K562 (cell line): ENCODE measurements around the gene SLC6A8. TPM values are rescaled to one million over a fixed set of nuclear protein-coding genes. Genes with fewer than 3 reads are reported as not detected.

ENCODE experiments used
- ARHGAP35 ChIP-seq: fragments of 450-650 bp; IDR thresholded peaks from 2 replicates; pipeline ENCODE4 v1.6.1; 2018; ENCODE audit not compliant: partially characterized antibody
- BRCA1 ChIP-seq, 2 experiments: fragments of 450-650 bp in 1 of 2; sonication (generic) in 1 of 2; formaldehyde crosslinking in 1 of 2; IDR thresholded peaks; 2 replicates each; pipeline versions ENCODE4 v1.5.0 to v1.6.1; 2017 to 2020; ENCODE audit warnings: mild to moderate bottlenecking in 1 of 2, missing genetic modification reagents in 1 of 2
- BRD9 ChIP-seq: fragments of 450-650 bp; IDR thresholded peaks from 2 replicates; pipeline ENCODE4 v1.6.1; 2018; ENCODE audit warnings: low read depth; ENCODE audit not compliant: partially characterized antibody
- DIDO1 ChIP-seq: fragments of 450-650 bp; IDR thresholded peaks from 2 replicates; pipeline ENCODE4 v1.6.1; 2016; ENCODE audit warnings: low read depth, missing biosample characterization, missing genetic modification characterization
- ESRRA ChIP-seq: fragments of 450-650 bp; IDR thresholded peaks from 2 replicates; pipeline ENCODE4 v1.6.1; 2014; ENCODE audit warnings: low read depth, mild to moderate bottlenecking, moderate library complexity, borderline replicate concordance
- FOXP1 ChIP-seq: sonication (generic); formaldehyde crosslinking; IDR thresholded peaks from 2 replicates; pipeline ENCODE4 v1.8.0; 2022; ENCODE audit warnings: mild to moderate bottlenecking, missing genetic modification reagents
- GABPB2 ChIP-seq: fragments of 250-450 bp; sonication (Bioruptor Pico); conservative IDR thresholded peaks from 2 replicates; pipeline ENCODE4 v1.5.1; 2021; ENCODE audit warnings: mild to moderate bottlenecking
- KDM2B ChIP-seq: fragments of 250-450 bp; sonication (Bioruptor Pico); IDR thresholded peaks from 2 replicates; pipeline ENCODE4 v1.8.0; 2021; ENCODE audit warnings: mild to moderate bottlenecking, moderate library complexity
- KLF16 ChIP-seq: IDR thresholded peaks from 2 replicates; pipeline ENCODE4 v1.6.1; 2016; ENCODE audit warnings: antibody characterized with exemption
- MAFF ChIP-seq: IDR thresholded peaks from 2 replicates; pipeline ENCODE4 v1.6.1; 2012; ENCODE audit warnings: low read length, improper control_type of control experiment
- MYC ChIP-seq, 2 experiments: fragments of 250-450 bp in 1 of 2; sonication (Bioruptor Pico) in 1 of 2; IDR thresholded peaks; 2 replicates each; pipeline versions ENCODE4 v1.5.1 to v1.6.1; 2012 to 2021; ENCODE audit warnings: low read depth in 2 of 2, borderline replicate concordance in 1 of 2, improper control_type of control experiment in 1 of 2, low read length in 1 of 2, mild to moderate bottlenecking in 1 of 2, moderate library complexity in 1 of 2
- NRF1 ChIP-seq, 2 experiments: fragments of 450-650 bp; IDR thresholded peaks in 1 of 2; conservative IDR thresholded peaks in 1 of 2; 2 replicates each; pipeline ENCODE4 v1.6.1; 2014; ENCODE audit warnings: mild to moderate bottlenecking in 2 of 2
- RBM34 ChIP-seq: fragments of 200-400 bp; formaldehyde crosslinking; IDR thresholded peaks from 2 replicates; pipeline ENCODE4 v1.6.1; 2018; ENCODE audit warnings: low read length, borderline replicate concordance; ENCODE audit not compliant: insufficient read depth
- SNRNP70 ChIP-seq: fragments of 200-400 bp; formaldehyde crosslinking; optimal IDR thresholded peaks from 2 replicates; pipeline ENCODE3; 2017; ENCODE audit warnings: low read depth, low read length
- SRSF7 ChIP-seq: fragments of 200-400 bp; formaldehyde crosslinking; optimal IDR thresholded peaks from 2 replicates; pipeline ENCODE3; 2017; ENCODE audit warnings: mild to moderate bottlenecking, low read depth, low read length
- XRCC5 ChIP-seq: fragments of 200-400 bp; formaldehyde crosslinking; IDR thresholded peaks from 2 replicates; pipeline ENCODE4 v1.6.1; 2017; ENCODE audit warnings: low read depth, mild to moderate bottlenecking, low read length
- ZNF23 ChIP-seq: fragments of 250-450 bp; sonication (Bioruptor Pico); IDR thresholded peaks from 2 replicates; pipeline ENCODE4 v1.4.0; 2020; ENCODE audit warnings: mild to moderate bottlenecking
- ZNF41 ChIP-seq: fragments of 250-450 bp; sonication (Bioruptor Pico); conservative IDR thresholded peaks from 2 replicates; pipeline ENCODE4 v1.4.0; 2020; ENCODE audit warnings: mild to moderate bottlenecking
- ZNF76 ChIP-seq: fragments of 250-450 bp; sonication (Bioruptor Pico); IDR thresholded peaks from 2 replicates; pipeline ENCODE4 v1.4.0; 2020; ENCODE audit warnings: mild to moderate bottlenecking, moderate library complexity, borderline replicate concordance
- ZNF830 ChIP-seq: fragments of 250-450 bp; sonication (Bioruptor Pico); IDR thresholded peaks from 2 replicates; pipeline ENCODE4 v1.5.0; 2021; ENCODE audit warnings: mild to moderate bottlenecking
- polyA plus RNA-seq, 8 experiments: library from polyadenylated mRNA; depleted of rRNA in 4 of 8; stranded (reverse) in 5 of 8; unstranded in 3 of 8; fragments of >200 nt; fragmentation: Nextera tagmentation in 2 of 8; fragmentation: Illumina TruSeq in 1 of 8; extraction: Ambion mirVana in 2 of 8; extraction: Trizol in 1 of 8; gene quantifications; 2 replicates each; pipeline versions ENCODE4 v1.2.1 to v1.2.3, GENCODE V29; 2011 to 2014; ENCODE audit warnings: inconsistent platforms in 1 of 8, missing spikeins in 1 of 8
- total RNA-seq, 7 experiments: library from RNA; depleted of rRNA in 6 of 7; stranded (reverse); fragments of >200 nt in 6 of 7; fragmentation: Illumina TruSeq in 2 of 7; extraction: Trizol in 2 of 7; gene quantifications; 2 replicates each; pipeline versions ENCODE4 v1.2.1 to v1.2.3, GENCODE V29; 2011 to 2021; ENCODE audit warnings: low replicate concordance in 1 of 7
- TF ChIP-seq, protein P1 (sequence below): IDR thresholded peaks from 2 replicates; pipeline ENCODE4 v1.6.1; 2011; ENCODE audit not compliant: insufficient read length; ENCODE audit errors: extremely low read depth
- TF ChIP-seq, protein P2 (sequence below), 2 experiments: fragments of 450-650 bp in 1 of 2; IDR thresholded peaks; 2 replicates each; pipeline ENCODE4 v1.6.1; 2011 to 2017; ENCODE audit warnings: low read depth in 2 of 2, antibody characterized with exemption in 1 of 2, borderline replicate concordance in 1 of 2, low read length in 1 of 2, mild to moderate bottlenecking in 1 of 2, mixed read lengths in 1 of 2; ENCODE audit not compliant: control insufficient read depth in 1 of 2
- TF ChIP-seq, protein P3 (sequence below): IDR thresholded peaks from 2 replicates; pipeline ENCODE4 v1.6.1; 2014; ENCODE audit warnings: antibody characterized with exemption
- TF ChIP-seq, protein P4 (sequence below): fragments of 450-650 bp; IDR thresholded peaks from 2 replicates; pipeline ENCODE4 v1.6.1; 2017; ENCODE audit warnings: mild to moderate bottlenecking, moderate library complexity

The SLC6A8 gene
- total and polyA plus RNA-seq, 9 of the 15 experiments (the other 6 are each of a cell fraction or from before 2014, with no cell fraction given): 0.68 to 144 (median 34.3) TPM

DNA sequence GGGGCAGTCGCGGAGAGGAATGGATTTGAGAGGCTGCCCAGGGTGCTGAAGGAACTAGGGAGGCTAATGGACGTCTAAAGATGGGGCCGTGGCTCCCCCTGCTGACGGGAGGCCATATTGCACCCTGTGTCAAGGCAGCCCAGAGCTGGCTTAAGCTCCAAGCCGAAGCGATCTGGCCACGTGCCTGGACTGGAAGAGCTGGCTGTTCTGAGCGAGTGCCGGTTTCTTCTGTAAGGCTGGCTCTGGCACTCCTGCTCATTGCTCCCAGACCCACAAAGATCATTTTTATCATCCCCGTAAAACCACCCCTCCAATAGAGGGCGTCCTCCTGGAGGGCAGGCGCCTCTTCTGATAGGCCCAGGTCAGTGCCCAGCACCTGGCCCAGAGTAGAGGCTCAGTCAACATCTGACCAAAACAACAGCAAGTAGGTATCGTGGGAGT, 19.8 kb upstream of the SLC6A8 start (continued):
- TF ChIP-seq XRCC5 (no peak), SNRNP70 (no peak), ZNF23 (CRISPR knock-in tag) (no peak), KLF16 (no peak), DIDO1 (no peak), MAFF (no peak), ESRRA (no peak), BRD9 (no peak), BRCA1 (IDR thresholded peaks at IDR 0.05) (no peak), BRCA1 (CRISPR knock-in tag; IDR thresholded peaks at IDR 0.05) (no peak), ZNF76 (no peak), MYC (IDR thresholded peaks at IDR 0.05; ENCODE audit: low read depth, low read length) (peak; percentile 83), MYC (CRISPR knock-in tag; IDR thresholded peaks at IDR 0.05; ENCODE audit: borderline replicate concordance, low read depth) (no peak), RBM34 (no peak), NRF1 (conservative IDR thresholded peaks at IDR 0.05 in 1 of 2, IDR thresholded peaks at IDR 0.05 in 1 of 2) (no peak), KDM2B (no peak), ZNF41 (CRISPR knock-in tag) (no peak), GABPB2 (CRISPR knock-in tag) (no peak), ARHGAP35 (no peak), ZNF830 (no peak), FOXP1 (CRISPR knock-in tag) (no peak), SRSF7 (no peak)
- TF ChIP-seq, protein P1, sequence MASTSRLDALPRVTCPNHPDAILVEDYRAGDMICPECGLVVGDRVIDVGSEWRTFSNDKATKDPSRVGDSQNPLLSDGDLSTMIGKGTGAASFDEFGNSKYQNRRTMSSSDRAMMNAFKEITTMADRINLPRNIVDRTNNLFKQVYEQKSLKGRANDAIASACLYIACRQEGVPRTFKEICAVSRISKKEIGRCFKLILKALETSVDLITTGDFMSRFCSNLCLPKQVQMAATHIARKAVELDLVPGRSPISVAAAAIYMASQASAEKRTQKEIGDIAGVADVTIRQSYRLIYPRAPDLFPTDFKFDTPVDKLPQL: no peak
- TF ChIP-seq, protein P2, sequence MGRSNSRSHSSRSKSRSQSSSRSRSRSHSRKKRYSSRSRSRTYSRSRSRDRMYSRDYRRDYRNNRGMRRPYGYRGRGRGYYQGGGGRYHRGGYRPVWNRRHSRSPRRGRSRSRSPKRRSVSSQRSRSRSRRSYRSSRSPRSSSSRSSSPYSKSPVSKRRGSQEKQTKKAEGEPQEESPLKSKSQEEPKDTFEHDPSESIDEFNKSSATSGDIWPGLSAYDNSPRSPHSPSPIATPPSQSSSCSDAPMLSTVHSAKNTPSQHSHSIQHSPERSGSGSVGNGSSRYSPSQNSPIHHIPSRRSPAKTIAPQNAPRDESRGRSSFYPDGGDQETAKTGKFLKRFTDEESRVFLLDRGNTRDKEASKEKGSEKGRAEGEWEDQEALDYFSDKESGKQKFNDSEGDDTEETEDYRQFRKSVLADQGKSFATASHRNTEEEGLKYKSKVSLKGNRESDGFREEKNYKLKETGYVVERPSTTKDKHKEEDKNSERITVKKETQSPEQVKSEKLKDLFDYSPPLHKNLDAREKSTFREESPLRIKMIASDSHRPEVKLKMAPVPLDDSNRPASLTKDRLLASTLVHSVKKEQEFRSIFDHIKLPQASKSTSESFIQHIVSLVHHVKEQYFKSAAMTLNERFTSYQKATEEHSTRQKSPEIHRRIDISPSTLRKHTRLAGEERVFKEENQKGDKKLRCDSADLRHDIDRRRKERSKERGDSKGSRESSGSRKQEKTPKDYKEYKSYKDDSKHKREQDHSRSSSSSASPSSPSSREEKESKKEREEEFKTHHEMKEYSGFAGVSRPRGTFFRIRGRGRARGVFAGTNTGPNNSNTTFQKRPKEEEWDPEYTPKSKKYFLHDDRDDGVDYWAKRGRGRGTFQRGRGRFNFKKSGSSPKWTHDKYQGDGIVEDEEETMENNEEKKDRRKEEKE (IDR thresholded peaks at IDR 0.05; ENCODE audit: borderline replicate concordance in 1 of 2, control insufficient read depth in 1 of 2, low read depth in 2 of 2, low read length in 1 of 2): no peak
- TF ChIP-seq, protein P3, sequence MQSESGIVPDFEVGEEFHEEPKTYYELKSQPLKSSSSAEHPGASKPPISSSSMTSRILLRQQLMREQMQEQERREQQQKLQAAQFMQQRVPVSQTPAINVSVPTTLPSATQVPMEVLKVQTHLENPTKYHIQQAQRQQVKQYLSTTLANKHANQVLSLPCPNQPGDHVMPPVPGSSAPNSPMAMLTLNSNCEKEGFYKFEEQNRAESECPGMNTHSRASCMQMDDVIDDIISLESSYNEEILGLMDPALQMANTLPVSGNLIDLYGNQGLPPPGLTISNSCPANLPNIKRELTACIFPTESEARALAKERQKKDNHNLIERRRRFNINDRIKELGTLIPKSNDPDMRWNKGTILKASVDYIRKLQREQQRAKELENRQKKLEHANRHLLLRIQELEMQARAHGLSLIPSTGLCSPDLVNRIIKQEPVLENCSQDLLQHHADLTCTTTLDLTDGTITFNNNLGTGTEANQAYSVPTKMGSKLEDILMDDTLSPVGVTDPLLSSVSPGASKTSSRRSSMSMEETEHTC: no peak
- TF ChIP-seq, protein P4, sequence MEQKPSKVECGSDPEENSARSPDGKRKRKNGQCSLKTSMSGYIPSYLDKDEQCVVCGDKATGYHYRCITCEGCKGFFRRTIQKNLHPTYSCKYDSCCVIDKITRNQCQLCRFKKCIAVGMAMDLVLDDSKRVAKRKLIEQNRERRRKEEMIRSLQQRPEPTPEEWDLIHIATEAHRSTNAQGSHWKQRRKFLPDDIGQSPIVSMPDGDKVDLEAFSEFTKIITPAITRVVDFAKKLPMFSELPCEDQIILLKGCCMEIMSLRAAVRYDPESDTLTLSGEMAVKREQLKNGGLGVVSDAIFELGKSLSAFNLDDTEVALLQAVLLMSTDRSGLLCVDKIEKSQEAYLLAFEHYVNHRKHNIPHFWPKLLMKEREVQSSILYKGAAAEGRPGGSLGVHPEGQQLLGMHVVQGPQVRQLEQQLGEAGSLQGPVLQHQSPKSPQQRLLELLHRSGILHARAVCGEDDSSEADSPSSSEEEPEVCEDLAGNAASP: no peak
